GM19468 (cell line): Measurements from ENCODE around the gene CARD14.
"Not testable (repeated sequence)": the region's sequence is repeated elsewhere in the genome, so short reads cannot be mapped to it uniquely, and the experiment has no call there.

Experiments
- ATAC-seq: cut with Tn5 transposase; IDR thresholded peaks from one replicate; pipeline ENCODE4 v1.9.1; 2021; ENCODE audit warnings: mild to moderate bottlenecking, moderate library complexity, moderate number of reproducible peaks; ENCODE audit not compliant: unreplicated experiment; ENCODE audit errors: extremely low read depth

Gene CARD14

DNA sequence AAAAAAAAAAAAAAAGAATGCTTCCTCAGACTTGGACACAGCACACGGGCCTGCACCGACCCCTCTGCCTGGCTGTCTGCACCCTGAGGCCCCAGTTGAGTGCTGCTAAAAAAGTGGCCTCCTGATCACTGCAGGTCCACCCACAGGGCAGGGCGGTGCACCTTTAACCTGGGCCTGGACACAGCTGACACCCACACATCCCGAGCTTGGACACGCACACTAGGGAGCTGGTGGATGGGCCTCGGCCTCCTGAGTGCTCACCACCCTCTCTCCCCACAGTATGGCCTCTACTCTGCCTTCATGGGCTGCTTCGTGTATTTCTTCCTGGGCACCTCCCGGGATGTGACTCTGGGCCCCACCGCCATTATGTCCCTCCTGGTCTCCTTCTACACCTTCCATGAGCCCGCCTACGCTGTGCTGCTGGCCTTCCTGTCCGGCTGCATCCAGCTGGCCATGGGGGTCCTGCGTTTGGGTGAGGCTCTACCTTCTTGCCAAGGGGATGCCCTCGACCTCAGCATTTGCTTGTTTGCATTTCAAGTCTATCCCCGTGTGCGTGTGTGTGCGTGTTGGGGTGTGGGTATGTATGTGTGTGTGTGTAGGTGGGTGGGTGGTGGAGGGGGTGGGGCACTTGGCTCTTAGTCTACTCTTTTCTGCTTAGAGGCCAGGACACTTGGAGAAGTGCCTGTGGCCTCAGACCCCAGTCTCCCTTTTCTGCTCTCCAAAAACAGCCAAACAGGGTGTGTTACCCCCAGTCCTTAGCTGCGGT, 52.7 kb downstream of the CARD14 start:
- ATAC-seq = no peak

DNA sequence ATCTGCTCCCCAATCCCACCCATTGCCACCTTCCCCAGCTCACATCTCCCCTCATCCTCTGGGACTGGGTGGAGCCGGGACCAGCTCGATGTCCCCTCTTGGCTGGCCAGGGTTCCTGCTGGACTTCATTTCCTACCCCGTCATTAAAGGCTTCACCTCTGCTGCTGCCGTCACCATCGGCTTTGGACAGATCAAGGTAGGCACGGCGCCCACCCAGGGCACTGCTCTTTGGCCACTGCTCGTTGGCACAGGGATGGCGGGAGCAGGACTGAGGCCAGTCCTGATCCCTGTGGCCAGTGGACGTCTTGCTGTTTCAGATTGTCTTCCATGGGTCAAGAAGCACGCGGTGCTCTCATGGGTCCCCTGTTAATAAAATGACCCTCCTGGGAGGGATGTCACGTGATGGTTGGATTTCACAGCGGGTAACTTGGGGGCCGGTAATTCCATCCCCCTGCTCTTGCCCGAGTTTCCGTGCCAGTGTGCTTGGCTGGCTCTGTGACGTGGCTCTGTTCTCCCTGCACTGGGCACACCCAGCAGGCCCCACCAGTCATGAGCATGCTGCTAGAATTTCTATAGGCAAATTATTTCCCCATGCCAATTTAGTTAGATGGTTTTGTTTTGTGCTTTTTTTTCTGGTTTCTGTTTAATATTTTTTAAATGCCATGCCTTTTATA, 53.4 kb downstream of the CARD14 start:
- no peak for ATAC-seq

DNA sequence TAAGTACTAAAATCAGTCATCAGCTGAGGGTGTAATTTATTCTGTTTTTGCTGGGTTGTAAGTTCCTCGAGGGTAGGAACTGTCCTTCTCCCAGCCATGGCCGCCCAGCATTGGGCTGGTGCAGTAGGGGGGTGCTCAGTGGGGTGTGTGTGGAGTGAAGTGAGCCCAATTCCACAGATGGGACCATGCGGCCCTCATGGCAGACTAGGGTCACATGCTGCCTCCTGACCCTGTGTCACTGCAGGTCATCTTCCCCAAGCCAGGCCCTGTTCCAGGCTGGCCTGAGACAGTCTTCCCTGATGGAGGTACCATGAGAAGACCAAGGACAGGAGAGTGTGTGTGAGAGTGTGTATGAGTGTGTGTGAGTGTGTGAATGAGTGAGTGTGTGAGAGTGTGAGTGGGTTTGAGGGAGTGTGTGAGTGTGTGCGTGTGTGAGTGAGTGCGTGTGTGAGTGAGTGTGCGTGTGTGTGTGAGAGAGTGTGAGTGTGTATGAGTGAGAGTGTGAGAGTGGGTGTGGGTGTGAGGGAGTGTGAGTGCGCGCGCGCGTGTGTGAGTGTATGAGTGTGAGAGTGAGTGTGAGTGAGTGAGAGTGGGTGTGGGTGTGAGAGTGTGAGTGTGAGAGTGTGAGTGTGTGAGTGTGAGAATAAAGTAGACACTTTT, 54.1 kb downstream of the CARD14 start:
- ATAC-seq = no peak

DNA sequence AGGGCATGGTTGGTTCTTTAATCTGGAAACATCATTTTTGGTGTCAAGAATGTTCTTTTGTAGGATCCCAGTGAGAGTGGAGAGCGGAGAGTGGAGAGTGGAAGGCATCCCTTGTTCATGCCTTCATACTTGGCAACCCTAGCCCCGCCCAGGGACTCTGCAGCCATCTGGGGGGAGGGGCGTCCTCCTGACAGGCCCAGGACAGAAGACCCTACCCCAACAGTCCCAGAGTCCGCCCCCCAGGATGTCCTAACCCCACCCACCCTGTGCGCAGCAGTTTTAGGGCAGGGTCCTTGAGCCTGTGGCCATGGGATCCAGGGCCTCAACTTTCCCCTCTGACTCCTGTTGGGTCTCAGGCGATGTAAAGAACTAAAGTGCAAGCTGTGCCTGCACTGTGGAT, 54.9 kb downstream of the CARD14 start:
- ATAC-seq = no peak

DNA sequence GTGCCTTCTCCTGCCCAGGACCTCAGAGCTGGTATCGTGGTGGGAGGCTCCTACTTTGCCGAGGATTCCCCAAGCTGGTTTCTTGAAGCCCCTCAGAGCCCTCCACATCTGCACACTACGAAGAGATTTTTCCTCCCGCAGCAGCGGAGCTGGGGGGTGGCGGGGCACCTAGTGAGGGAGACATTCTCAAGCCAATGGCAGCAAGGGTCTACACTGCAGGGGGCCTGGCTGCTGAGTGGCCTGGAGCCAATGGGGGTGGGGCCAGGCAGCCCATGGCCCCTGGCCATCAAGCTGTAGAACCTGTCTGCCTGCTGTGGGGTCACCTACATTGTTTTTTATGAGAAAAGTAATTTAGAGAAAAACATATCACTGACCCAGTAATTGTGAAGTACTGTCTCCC, 55.4 kb downstream of the CARD14 start:
- ATAC-seq = no peak

DNA sequence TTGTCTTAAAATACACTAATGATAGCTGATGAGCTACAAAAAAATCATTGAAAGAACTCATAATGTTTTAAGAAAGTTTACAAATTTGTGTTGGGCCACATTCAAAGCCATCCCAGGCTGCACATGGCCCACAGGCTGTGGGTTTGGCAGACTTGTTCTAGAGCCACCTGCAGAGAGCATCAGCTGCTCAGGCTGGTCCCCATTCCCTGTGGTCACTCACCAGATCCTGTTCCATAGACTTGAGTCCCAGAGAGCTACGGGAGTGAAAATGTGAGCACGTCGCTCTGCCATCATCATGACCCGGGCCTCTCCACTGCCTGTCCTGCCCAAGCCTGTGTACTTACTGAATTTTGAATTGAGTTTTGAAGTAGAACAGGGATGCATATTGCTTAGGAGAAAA, 57.3 kb downstream of the CARD14 start:
- no peak for ATAC-seq

DNA sequence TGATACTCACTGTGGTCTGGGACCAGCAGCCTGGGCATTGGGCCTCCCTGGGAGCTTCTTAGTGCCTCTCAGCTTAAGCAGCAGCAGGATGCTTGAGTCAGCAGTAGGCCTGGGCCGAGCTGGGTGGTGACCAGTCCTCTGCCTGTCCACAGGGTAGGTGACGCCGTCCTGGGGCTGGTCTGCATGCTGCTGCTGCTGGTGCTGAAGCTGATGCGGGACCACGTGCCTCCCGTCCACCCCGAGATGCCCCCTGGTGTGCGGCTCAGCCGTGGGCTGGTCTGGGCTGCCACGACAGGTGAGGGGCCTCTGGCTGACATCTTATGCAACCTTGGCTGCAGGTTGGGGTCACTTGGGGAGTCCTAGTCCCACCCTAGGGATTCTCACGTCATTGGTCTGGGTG, 57.8 kb downstream of the CARD14 start:
- ATAC-seq = no peak

DNA sequence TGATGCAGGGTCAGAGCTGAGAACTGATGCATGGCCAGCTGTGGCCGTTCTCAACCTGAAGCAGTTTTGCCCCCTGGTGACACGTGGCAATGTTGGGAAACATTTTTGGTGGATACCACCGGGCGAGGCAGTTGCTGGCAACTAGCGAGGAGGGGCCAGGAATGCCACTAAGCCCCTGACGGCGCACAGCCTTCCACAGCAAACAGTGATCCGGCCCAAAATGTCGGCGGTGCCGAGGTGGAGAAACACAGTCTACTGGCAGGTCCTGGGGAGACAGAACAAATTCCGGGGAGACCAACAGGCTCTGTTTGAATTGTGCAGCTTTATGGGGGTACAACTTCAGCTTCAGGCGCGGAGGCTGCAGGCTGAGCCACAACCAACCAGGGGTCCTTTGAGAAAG, 58.6 kb downstream of the CARD14 start:
- ATAC-seq = no peak

DNA sequence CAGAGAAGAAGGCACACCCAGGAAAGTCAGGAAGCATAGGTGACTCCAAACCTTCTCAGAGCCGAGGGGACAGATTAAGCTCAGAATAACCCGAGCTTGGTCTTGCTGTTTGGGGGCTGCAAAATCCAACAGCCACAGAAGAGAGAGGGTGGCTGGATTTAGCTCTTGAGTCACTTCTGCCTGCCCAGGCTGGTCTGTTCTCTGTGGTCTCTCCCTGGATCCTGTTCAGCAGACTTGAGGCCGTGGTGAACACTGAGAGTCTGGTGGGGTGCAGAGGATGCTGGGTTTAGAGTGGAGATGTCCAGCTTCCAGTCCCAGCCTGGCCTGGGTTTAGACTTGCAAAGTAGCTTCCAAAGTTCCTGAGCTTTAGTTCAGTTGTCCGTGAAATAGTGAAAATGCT, 59.2 kb downstream of the CARD14 start:
- no peak for ATAC-seq

DNA sequence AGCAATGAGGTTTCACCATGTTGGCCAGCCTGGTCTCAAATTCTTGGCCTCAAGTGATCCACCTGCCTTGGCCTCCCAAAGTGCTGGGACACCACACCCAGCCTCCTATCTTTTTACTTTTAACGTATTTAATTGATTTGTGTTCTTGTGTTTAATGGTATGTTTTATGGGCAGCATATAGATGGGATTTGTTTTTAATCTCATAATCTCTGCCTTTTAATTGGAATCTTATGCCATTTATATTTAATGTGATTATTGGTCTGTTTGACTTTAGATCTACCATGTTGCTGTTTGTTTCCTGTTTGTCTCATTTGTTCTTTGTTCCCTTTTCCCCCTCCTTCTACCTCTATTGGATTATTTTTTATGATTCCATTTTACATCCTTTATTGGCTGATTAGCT, 62.6 kb downstream of the CARD14 start:
- ATAC-seq = no peak

DNA sequence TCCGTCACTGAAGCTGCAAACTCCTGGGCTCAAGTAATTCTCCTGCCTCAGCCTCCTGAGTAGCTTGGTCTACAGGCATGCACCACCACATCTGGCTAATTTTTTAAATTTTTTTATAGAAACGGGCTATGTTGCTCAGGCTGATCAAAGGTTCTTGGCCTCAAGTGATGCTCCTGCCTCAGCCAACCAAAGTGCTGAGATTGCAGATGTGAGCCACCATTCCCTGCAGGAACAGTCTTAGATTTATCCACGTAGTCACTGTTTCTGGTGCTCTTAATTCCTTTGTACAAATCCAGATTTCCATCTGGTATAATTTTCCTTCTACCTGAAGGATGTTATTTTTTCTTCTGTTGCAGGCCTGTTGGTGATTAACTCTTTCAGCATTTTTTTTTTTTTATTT, 63.4 kb downstream of the CARD14 start:
- ATAC-seq = no peak

DNA sequence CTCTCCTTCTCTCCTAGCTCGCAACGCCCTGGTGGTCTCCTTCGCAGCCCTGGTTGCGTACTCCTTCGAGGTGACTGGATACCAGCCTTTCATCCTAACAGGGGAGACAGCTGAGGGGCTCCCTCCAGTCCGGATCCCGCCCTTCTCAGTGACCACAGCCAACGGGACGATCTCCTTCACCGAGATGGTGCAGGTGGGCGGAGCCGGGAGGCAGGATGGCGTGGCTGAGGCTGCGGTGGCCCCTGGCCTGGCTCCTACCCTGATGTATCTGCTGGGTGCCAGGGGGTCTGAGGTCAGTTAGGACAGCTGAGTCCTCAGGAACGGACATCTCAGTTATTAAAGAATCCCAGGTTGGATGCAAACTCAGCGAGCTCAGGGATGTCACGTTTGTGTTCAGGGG, 67.1 kb downstream of the CARD14 start:
- ATAC-seq = no peak

DNA sequence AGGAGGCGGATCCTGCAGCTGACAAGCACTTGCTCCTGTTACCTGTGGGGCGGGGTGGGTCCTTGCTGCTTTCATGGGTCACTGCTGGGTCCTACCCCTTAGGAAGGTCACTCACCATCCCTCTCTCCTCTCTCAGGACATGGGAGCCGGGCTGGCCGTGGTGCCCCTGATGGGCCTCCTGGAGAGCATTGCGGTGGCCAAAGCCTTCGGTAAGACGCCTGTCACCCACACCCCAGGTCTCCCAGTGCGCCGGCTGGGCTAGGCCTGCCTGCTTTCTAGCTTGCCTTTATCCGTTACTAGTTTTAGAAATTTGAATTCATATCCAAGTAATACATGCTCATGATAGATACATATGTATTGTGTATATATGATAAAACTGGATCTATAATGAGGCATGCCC, 67.6 kb downstream of the CARD14 start:
- no peak for ATAC-seq

DNA sequence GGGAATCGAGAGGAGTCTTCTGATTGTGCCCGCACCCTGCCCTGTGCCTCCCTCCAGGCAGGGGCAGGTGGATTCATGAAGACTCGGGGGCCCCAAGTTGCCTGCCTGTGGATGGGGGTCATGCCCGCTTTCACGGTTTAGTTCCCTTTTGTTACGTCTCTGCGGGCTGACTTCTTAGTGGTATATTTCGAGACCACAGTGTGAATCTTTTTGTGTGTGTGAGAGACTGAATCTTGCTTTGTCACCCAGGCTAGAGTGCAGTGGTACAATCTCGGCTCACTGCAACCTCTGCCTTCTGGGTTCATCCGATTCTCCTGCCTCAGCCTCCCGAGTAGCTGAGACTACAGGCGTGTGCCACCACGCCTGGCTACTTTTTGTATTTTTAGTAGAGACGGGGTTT, 72.7 kb downstream of the CARD14 start:
- no peak for ATAC-seq

DNA sequence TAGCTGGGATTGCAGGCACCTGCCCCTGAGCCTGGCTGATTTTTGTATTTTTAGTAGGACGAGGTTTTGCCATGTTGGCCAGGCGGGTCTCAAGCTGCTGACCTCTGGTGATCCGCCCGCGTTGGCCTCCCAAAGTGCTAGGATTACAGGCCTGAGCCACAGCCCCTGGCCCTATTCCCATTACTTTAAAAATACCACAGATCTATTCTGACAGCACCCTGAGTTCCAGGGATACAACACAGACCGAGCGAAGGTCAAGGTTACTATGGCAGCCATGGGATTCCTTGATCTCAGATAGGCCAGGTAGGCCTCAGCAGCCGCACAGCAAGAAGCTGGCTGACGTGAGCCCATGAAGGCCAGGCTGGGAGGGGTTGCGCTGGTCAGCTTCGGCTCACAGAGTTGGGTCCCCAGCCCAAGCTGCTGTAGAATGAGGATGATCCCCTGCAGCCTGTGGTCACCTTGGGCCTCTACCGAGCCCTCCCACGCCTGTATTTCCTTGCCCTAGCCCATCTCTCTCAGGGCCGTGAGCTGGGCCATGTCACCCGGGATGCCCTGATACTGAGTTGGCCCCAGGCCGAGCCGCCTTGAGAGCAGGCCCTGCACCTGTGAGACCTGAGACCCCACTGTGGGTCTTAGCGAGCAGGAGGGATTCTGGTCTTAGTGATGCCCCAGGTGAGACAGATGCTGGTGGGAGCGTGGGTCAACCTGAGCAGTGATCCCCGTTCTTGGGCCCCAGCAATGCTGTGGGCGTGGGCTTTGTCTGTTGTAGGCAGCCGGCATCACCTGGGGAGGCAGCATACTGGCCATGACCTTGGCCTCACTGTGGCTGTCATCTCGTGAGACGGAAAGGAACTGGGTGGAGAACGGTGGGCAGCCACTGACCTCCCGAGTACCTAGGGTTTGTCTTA, 74.0 kb downstream of the CARD14 start:
- no peak for ATAC-seq

DNA sequence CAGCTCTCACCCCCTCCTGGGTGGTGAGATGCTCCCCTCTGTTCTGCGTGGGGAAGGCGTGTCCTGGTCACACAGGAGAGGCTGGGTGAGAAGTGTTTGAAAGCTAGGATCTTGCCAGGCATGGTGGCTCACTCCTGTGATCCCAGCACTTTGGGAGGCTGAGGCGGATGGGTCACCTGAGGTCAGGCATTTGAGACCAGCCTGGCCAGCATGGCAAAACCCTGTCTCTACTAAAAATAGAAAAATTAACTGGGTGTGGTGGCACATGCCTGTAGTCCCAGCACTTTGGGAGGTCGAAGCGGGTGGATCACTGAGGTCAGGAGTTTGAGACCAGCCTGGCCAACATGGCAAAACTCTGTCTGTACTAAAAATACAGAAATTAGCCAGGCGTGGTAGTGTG, 74.6 kb downstream of the CARD14 start:
- not testable (repeated sequence) for ATAC-seq

DNA sequence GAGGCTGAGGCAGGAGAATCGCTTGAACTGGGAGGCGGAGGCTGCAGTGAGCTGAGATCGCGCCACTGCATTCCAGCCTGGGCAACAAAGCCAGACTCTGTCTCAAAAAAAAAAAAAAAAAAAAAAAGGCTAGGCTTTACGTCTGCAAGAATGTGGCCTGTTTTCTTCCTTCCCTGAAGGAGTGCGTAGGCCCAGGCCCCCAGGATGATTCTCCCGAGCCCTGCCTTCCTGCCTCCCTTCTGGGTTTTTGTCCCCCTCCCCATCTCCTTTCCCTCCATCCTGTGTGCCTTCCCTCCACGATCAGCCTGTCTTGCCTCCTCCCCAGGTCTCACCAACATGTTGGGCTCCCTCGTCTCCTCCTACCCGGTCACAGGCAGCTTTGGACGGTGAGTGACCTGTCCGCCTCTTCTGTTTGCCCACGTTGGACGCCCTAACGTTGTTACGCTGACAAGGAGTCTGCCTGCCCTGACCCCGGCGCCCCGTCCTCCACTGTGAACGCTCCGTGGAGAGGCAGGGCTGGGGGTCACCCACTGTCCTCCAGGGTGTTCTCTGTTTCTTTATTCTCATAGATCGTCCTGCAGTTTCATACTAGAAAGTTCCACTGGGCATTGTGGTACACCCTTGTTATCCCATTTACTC, 75.2 kb downstream of the CARD14 start:
- ATAC-seq = no peak

DNA sequence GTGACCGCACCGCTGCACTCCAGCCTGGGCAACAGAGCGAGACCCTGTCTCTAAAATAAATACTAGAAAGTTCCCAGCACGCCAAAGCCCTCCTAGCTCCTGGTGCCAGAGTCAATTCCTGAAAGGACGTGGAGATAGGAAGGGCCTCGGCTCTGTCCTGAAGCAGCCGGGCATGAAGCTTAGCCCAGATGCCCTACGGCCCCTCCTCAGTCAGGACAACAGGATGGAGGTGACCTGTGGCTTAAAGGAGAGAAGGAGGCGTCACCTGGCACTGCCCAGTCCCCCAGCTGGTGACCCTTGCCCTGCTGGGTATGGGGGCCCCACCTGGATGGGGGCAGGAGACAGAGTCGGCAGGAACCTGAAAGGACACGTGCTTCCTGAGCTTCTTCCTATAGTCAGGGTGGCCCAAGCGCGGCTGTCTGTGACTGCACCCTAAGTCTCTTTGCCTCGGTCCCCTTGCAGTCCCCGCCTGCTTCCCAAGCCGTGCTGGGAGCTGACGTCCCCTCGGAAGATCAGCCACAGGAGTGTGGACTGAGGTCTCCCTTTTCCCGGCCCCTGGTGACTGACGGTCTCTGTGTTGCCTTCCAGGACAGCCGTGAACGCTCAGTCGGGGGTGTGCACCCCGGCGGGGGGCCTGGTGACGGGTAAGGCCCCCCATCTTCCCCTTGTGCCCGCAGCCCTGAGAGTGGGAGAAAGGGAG, 75.9 kb downstream of the CARD14 start:
- no peak for ATAC-seq

DNA sequence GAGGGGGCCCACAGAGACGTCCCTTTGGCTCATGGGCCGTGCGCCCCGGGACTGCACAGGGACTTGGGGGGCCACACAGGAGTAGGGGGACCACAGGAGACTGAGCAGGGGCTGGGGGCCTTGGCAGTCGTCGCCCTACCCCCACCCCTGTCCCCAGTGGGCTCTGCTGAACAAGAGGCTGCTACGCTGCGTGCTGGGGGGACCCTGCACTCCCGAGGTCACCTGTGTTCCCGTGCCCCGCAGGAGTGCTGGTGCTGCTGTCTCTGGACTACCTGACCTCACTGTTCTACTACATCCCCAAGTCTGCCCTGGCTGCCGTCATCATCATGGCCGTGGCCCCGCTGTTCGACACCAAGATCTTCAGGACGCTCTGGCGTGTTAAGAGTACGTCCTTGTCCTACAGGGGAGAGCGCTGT, 76.4 kb downstream of the CARD14 start:
- ATAC-seq = no peak
